Gastroesophageal sphincter (tissue), 3 donors: ENCODE results near the gene SLC25A10.

Experiments
- CTCF ChIP-seq, 4 experiments: fragments of 200-600 bp in 2 of 4; fragments of 450-650 bp in 2 of 4; sonication (generic) in 1 of 4; IDR thresholded peaks; one replicate each; pipeline ENCODE4 v1.5.1; 2017 to 2019; ENCODE audit warnings: antibody characterized with exemption in 4 of 4, mild to moderate bottlenecking in 2 of 4, moderate library complexity in 2 of 4
- EP300 ChIP-seq: sonication (generic); formaldehyde crosslinking; IDR thresholded peaks from one replicate; pipeline ENCODE4 v1.6.1; 2017; ENCODE audit warnings: antibody characterized with exemption, mild to moderate bottlenecking
- POLR2A ChIP-seq, 2 donors: fragments of 450-650 bp; IDR thresholded peaks; one replicate each; pipeline ENCODE4 v1.6.1; 2017; ENCODE audit warnings: antibody characterized with exemption in 2 of 2, mild to moderate bottlenecking in 2 of 2, moderate library complexity in 1 of 2
- POLR2AphosphoS5 ChIP-seq: sonication (generic); formaldehyde crosslinking; IDR thresholded peaks from one replicate; pipeline ENCODE4 v1.6.1; 2017; ENCODE audit warnings: antibody characterized with exemption

DNA sequence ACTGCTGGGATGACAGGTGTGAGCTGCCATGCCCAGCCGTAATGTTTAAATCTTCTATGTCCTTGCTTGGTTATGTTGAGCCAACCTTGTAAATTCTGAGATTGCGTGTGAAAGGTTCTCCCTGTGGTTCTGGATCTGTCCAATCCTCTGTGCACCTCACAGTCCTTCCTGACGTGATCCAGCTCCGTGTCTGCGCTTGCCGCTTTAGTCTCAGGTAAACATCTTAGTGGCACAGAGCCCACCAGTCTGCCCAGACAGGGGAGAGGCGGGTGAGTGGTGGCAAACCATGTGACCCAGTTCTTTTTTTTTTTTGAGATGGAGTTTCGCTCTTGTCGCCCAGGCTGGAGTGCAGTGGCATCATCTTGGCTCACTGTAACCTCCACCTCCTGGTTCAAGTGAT, 13.9 kb downstream of the SLC25A10 start:
- no peak for TF ChIP-seq CTCF (IDR thresholded peaks at IDR 0.05)
- no peak for TF ChIP-seq POLR2A (IDR thresholded peaks at IDR 0.05)
- no peak for TF ChIP-seq EP300
- TF ChIP-seq POLR2AphosphoS5 = no peak
